Neuron (in vitro differentiated cells): ENCODE results near the gene ABHD15.
"Not testable (repeated sequence)": the region's sequence is repeated elsewhere in the genome, so short reads cannot be mapped to it uniquely, and the experiment has no call there.

Experiments used
- H2AFZ ChIP-seq: one replicate; pipeline ENCODE4 v1.6.1; 2013; ENCODE audit warnings: low read depth, mild to moderate bottlenecking, inconsistent platforms, low read length, moderate library complexity
- H3K27me3 ChIP-seq: one replicate; pipeline ENCODE4 v1.6.1; 2013; ENCODE audit warnings: low read length; ENCODE audit not compliant: insufficient read depth
- H3K36me3 ChIP-seq: one replicate; pipeline ENCODE4 v1.6.1; 2013; ENCODE audit warnings: low read length; ENCODE audit not compliant: insufficient read depth
- H3K4me1 ChIP-seq: one replicate; pipeline ENCODE4 v1.6.1; 2013; ENCODE audit warnings: low read length; ENCODE audit not compliant: insufficient read depth
- H3K4me3 ChIP-seq: 2 replicates; pipeline ENCODE4 v1.5.1; 2013; ENCODE audit warnings: mild to moderate bottlenecking, low read length, moderate library complexity
- H3K9me3 ChIP-seq: one replicate; pipeline ENCODE4 v1.6.1; 2013; ENCODE audit warnings: low read length

The ABHD15 gene

GRCh38 chr17:29565643-29566472 is 979 bp downstream of the ABHD15 start:
- Histone ChIP-seq H3K4me1 (peaks cover 8% of the 10 kb centered on the region), H3K9me3 (no peaks in the 10 kb centered on the region), H3K4me3 (peak overlapping the region; percentile 84), H3K27me3 (no peaks in the 10 kb centered on the region), H3K36me3 (peaks cover 8% of the 10 kb centered on the region), H2AFZ (peak overlapping the region; percentile 83)

GRCh38 chr17:29563816-29564215 is 3.0 kb downstream of the ABHD15 start:
- Histone ChIP-seq H3K27me3 (no peaks in the 10 kb centered on the region), H3K9me3 (no peaks in the 10 kb centered on the region), H3K36me3 (peaks cover 8% of the 10 kb centered on the region), H3K4me1 (no peaks in the 10 kb centered on the region), H2AFZ (no peak overlapping the region), H3K4me3 (no peak overlapping the region)

GRCh38 chr17:29562615-29563014 is 4.2 kb downstream of the ABHD15 start:
- Histone ChIP-seq H2AFZ (no peak overlapping the region), H3K36me3 (peaks cover 8% of the 10 kb centered on the region)

GRCh38 chr17:29561554-29562517 is 5.0 kb downstream of the ABHD15 start:
- peaks cover 8% of the 10 kb centered on the region for H3K36me3 ChIP-seq
- H3K27me3 ChIP-seq: no peaks in the 10 kb centered on the region
- H3K4me3 ChIP-seq: no peak overlapping the region
- no peaks in the 10 kb centered on the region for H3K4me1 ChIP-seq
- H2AFZ ChIP-seq: no peak overlapping the region
- no peaks in the 10 kb centered on the region for H3K9me3 ChIP-seq

More at GRCh38 chr17:29562615-29563014, 4.2 kb downstream of the ABHD15 start:
- no peaks in the 10 kb centered on the region for H3K9me3 ChIP-seq
- no peak overlapping the region for H3K4me3 ChIP-seq
- no peaks in the 10 kb centered on the region for H3K4me1 ChIP-seq
- H3K27me3 ChIP-seq: no peaks in the 10 kb centered on the region

DNA sequence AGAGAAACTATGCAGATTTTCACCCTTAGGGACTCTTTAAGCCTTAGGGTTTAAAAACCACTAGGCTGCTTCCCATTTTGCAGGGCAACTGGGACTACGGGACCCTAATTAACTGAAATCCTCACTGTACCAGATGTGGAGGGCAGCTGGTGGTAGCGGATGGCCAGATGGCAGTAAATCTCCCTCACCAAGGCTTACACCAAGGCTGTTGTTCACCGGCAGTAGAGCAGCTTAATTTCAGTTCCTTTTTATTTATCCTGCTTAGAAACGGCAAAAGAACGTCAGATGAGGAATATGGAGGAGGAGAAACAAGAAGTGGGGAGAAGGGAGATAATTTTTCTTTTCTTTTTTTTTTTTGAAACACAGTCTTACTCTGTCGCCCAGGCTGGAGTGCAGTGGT is 6.5 kb downstream of the ABHD15 start:
- H3K9me3 ChIP-seq: no peaks in the 10 kb centered on the region
- H3K4me1 ChIP-seq: no peaks in the 10 kb centered on the region
- no peak overlapping the region for H3K4me3 ChIP-seq
- peaks cover 8% of the 10 kb centered on the region for H3K36me3 ChIP-seq
- H3K27me3 ChIP-seq: no peaks in the 10 kb centered on the region
- H2AFZ ChIP-seq: no peak overlapping the region

DNA sequence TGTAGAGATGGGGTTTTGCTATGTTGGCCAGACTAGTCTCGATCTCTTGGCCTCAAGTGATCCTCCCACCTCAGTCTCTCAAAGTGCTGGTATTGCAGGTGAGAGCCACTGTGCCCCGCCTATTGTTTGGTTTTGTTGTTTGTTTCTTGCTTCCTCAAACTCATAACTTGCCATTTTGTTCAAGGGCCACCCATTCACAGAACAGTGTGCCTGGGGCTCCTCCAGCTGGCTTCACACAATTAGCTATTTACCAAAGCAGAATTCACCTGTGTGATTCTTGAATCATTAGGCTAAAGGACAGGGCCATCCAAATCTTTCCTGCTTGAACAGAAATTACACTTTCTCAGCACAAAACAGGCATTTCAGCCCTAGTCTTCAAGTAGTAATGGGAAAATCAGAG is 7.2 kb downstream of the ABHD15 start:
- H2AFZ ChIP-seq: no peak overlapping the region
- H3K36me3 ChIP-seq: peaks cover 8% of the 10 kb centered on the region
- no peaks in the 10 kb centered on the region for H3K9me3 ChIP-seq

DNA sequence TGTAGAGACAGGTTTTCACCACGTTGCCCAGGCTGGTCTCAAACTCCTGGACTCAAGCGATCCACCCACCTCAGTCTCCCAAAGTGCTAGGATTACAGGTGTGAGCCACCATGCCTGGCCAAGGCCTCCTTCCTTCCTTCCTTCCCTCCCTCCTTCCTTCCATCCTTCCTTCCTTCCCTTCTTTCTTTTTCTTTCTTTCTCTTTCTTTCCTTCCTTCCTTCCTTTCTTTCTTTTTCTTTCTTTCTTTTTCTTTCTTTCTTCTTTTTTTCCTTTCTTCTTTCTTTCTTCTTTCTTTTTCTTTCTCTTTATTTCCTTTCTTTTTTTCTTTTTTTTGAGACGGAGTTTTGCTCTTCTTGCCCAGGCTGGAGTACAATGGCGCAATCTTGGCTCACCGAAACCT is 8.7 kb downstream of the ABHD15 start:
- H2AFZ ChIP-seq, H3K9me3 ChIP-seq, H3K27me3 ChIP-seq, H3K4me3 ChIP-seq, H3K36me3 ChIP-seq, H3K4me1 ChIP-seq: not testable (repeated sequence)

More for the DNA sequence above, 7.2 kb downstream of the ABHD15 start:
- Histone ChIP-seq H3K27me3 (no peaks in the 10 kb centered on the region), H3K4me1 (no peaks in the 10 kb centered on the region), H3K4me3 (no peak overlapping the region)

DNA sequence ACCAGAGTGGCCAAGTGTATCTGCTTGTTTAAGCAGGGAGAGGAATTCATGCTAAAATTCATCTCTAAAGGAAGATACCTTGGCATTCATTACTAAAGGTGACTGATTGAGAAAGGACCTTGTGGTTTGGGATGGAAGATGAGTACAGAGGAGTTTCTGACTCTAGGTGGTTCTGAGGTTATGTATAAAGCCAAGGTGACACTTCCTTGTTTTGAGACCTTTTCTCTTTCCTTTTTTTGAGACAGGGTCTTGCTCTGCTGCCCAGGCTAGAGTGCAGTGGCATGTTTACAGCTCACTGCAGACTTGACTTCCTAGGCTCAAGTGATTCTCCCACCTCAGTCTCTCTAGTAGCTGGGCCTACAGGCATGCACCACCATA is 9.1 kb downstream of the ABHD15 start:
- H3K4me3 ChIP-seq: no peak overlapping the region
- no peaks in the 10 kb centered on the region for H3K4me1 ChIP-seq

DNA sequence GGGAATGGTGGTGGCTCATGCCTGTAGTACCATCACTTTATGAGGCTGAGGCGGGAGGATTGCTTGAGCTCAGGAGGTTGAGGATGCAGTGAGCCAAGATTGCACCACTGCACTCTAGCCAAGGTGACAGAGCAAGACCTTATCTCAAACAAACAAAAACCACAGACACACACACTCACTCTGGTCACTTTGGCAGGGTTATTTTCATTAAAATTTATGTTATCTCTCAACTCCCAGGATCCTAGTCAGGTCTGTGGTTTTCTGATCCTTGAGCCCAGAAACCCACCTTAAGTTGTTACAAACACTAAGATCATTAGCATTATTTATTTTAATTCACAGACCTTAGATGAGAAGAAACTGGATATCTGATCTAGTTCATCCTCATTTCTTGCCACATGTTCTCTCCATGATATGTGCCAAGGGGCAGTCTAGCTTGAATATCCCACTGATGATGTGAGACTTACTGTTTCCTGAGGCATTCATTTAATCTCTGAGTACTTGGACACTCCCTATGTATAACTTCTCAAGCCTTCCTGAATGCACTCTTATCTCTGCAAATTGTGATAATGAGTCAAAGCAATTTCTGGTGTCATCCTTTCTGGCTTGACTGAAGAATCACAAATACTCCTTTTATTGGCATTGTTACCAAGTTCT is 9.6 kb downstream of the ABHD15 start:
- no peak overlapping the region for H3K4me3 ChIP-seq
- H3K9me3 ChIP-seq: no peaks in the 10 kb centered on the region
- H3K27me3 ChIP-seq: no peaks in the 10 kb centered on the region
- no peaks in the 10 kb centered on the region for H3K4me1 ChIP-seq
- no peak overlapping the region for H2AFZ ChIP-seq
- H3K36me3 ChIP-seq: peaks cover 4% of the 10 kb centered on the region

More for the DNA sequence above, 9.1 kb downstream of the ABHD15 start:
- Histone ChIP-seq H3K36me3 (peaks cover 4% of the 10 kb centered on the region), H2AFZ (no peak overlapping the region), H3K27me3 (no peaks in the 10 kb centered on the region), H3K9me3 (no peaks in the 10 kb centered on the region)

- Histone ChIP-seq H3K4me3 (no peak overlapping the region), H3K27me3 (no peaks in the 10 kb centered on the region), H3K4me1 (no peaks in the 10 kb centered on the region), H2AFZ (no peak overlapping the region), H3K9me3 (peaks cover 3% of the 10 kb centered on the region), H3K36me3 (peaks cover 3% of the 10 kb centered on the region)
These were observed 11.0 kb downstream of the ABHD15 start for GRCh38 chr17:29555840-29556239.

GRCh38 chr17:29549177-29549923 is 17.5 kb downstream of the ABHD15 start:
- no peak overlapping the region for H2AFZ ChIP-seq

GRCh38 chr17:29546830-29547229 is 20.0 kb downstream of the ABHD15 start:
- Histone ChIP-seq H3K27me3 (no peaks in the 10 kb centered on the region), H3K36me3 (peaks cover 42% of the 10 kb centered on the region), H3K9me3 (peaks cover 3% of the 10 kb centered on the region), H3K4me1 (peaks cover 17% of the 10 kb centered on the region), H2AFZ (no peak overlapping the region), H3K4me3 (no peak overlapping the region)

More at GRCh38 chr17:29549177-29549923, 17.5 kb downstream of the ABHD15 start:
- Histone ChIP-seq H3K36me3 (peaks cover 20% of the 10 kb centered on the region), H3K4me3 (no peak overlapping the region), H3K27me3 (no peaks in the 10 kb centered on the region), H3K9me3 (peaks cover 3% of the 10 kb centered on the region), H3K4me1 (peaks cover 17% of the 10 kb centered on the region)
